HCT116 (cell line): ENCODE measurements around the gene TMEM208. TPM values are rescaled to one million over a fixed set of nuclear protein-coding genes. Genes with fewer than 3 reads are reported as not detected.
A peak's percentile ranks its signal among the peaks of the same experiment; 100 is the strongest.

ENCODE experiments used
- ATAC-seq: fragments of 200-7000 bp; cut with Tn5 transposase; 2 replicates; pipeline ENCODE4 v1.9.1; 2020; ENCODE audit warnings: mild to moderate bottlenecking, moderate library complexity
- BruUV-seq: library from RNA; stranded (reverse); fragments of 400-500 nt; replicated peaks from 2 replicates; lab custom pipeline; 2021; lab: Mats Ljungman, UMichigan
- CTCF ChIA-PET: fragments of 300-600 bp; sonication (Branson Sonifier 250); formaldehyde crosslinking; loops from one replicate; lab custom pipeline; 2021; ENCODE audit warnings: antibody characterized with exemption; lab: Charles Lee
- POLR2A ChIA-PET: fragments of 300-600, 350-600 bp; sonication (Branson Sonifier 250); formaldehyde crosslinking; loops from one replicate; lab custom pipeline; 2021; ENCODE audit warnings: antibody characterized with exemption; lab: Charles Lee
- RAD21 ChIA-PET, 2 experiments: fragments of 300-600 bp; sonication (Branson Sonifier 250); formaldehyde crosslinking; loops; one replicate each; lab custom pipeline; 2023; ENCODE audit warnings: low total read pairs in 2 of 2; ENCODE audit not compliant: uncharacterized antibody in 2 of 2, unreplicated experiment in 2 of 2, low non-redundant PET in 1 of 2; lab: Charles Lee
- DNase-seq: peaks from one replicate; pipeline ENCODE4 v3.0.0-alpha.2; 2010; ENCODE audit warnings: low read depth, low spot score
- H2AFZ ChIP-seq: fragments of 200-600 bp; shearing (Covaris generic), sonication (generic); 2 replicates; pipeline ENCODE4 v1.6.1; 2017; ENCODE audit warnings: low read depth, mixed run types, mixed read lengths, antibody characterized with exemption, low read length; ENCODE audit not compliant: poor library complexity, severe bottlenecking
- H3K27ac ChIP-seq: 2 replicates; pipeline ENCODE4 v1.5.1; 2012; ENCODE audit warnings: low read depth, low read length
- H3K27me3 ChIP-seq: fragments of 200-600 bp; sonication (generic); 2 replicates; pipeline ENCODE4 v1.6.1; 2016; ENCODE audit warnings: mixed run types, low read length, mixed read lengths; ENCODE audit not compliant: insufficient read depth
- H3K36me3 ChIP-seq, 2 experiments: fragments of 200-500 bp in 1 of 2; fragments of 200-600 bp in 1 of 2; sonication (Bioruptor generic) in 1 of 2; sonication (generic) in 1 of 2; 2 replicates each; pipeline versions ENCODE4 v1.5.1 to v1.6.1; 2014 to 2016; ENCODE audit warnings: low read length in 2 of 2, inconsistent platforms in 1 of 2, mixed read lengths in 1 of 2, mixed run types in 1 of 2; ENCODE audit not compliant: insufficient read depth in 2 of 2, control insufficient read depth in 1 of 2
- H3K4me1 ChIP-seq, 2 experiments: fragments of 200-600 bp in 1 of 2; sonication (generic) in 1 of 2; 2 replicates each; pipeline versions ENCODE4 v1.5.1 to v1.6.1; 2012 to 2017; ENCODE audit warnings: low read length in 2 of 2, inconsistent platforms in 1 of 2, mild to moderate bottlenecking in 1 of 2, mixed read lengths in 1 of 2, mixed run types in 1 of 2, moderate library complexity in 1 of 2; ENCODE audit not compliant: insufficient read depth in 2 of 2, control insufficient read depth in 1 of 2
- H3K4me2 ChIP-seq: fragments of 200-600 bp; sonication (generic); 2 replicates; pipeline ENCODE4 v1.6.1; 2017; ENCODE audit warnings: mixed run types, low read length, mixed read lengths
- H3K4me3 ChIP-seq, 2 experiments: fragments of 200-600 bp in 1 of 2; sonication (generic) in 1 of 2; replicated peaks in 1 of 2; 2 replicates each; pipeline ENCODE4 v1.5.1; 2011 to 2016; ENCODE audit warnings: low read length in 2 of 2, control low read depth in 1 of 2, low read depth in 1 of 2, mild to moderate bottlenecking in 1 of 2, mixed read lengths in 1 of 2, mixed run types in 1 of 2
- H3K79me2 ChIP-seq: fragments of 200-600 bp; sonication (generic); 2 replicates; pipeline ENCODE4 v1.6.1; 2017; ENCODE audit warnings: mild to moderate bottlenecking, mixed run types, low read length, moderate library complexity, mixed read lengths; ENCODE audit not compliant: insufficient read depth
- H3K9ac ChIP-seq: fragments of 200-600 bp; sonication (generic); 2 replicates; pipeline ENCODE4 v1.6.1; 2016; ENCODE audit warnings: low read length, mixed read lengths
- H3K9me2 ChIP-seq: fragments of 200-600 bp; sonication (generic), shearing (Covaris generic); 2 replicates; pipeline ENCODE4 v1.6.1; 2017; ENCODE audit warnings: mixed run types, mild to moderate bottlenecking, moderate library complexity; ENCODE audit not compliant: insufficient read depth
- H3K9me3 ChIP-seq, 2 experiments: fragments of 200-500 bp in 1 of 2; fragments of 200-600 bp in 1 of 2; sonication (Bioruptor generic) in 1 of 2; sonication (generic) in 1 of 2; 2 replicates each; pipeline ENCODE4 v1.6.1; 2014 to 2017; ENCODE audit warnings: low read length in 2 of 2, mixed read lengths in 2 of 2, inconsistent platforms in 1 of 2, low read depth in 1 of 2, mild to moderate bottlenecking in 1 of 2, mixed run types in 1 of 2, moderate library complexity in 1 of 2; ENCODE audit not compliant: control insufficient read depth in 1 of 2, insufficient read depth in 1 of 2
- H4K20me1 ChIP-seq: fragments of 200-600 bp; sonication (generic), shearing (Covaris generic); 2 replicates; pipeline ENCODE4 v1.6.1; 2017; ENCODE audit warnings: mixed run types, mild to moderate bottlenecking, moderate library complexity; ENCODE audit not compliant: insufficient read depth
- CEBPB ChIP-seq: IDR thresholded peaks from 2 replicates; pipeline ENCODE4 v1.6.1; 2012; ENCODE audit warnings: low read depth
- FOSL1 ChIP-seq: IDR thresholded peaks from 2 replicates; pipeline ENCODE4 v1.6.1; 2012; ENCODE audit warnings: low read depth
- JUND ChIP-seq: IDR thresholded peaks from 2 replicates; pipeline ENCODE4 v1.6.1; 2012
- POLR2AphosphoS5 ChIP-seq: IDR thresholded peaks from 2 replicates; pipeline ENCODE4 v1.6.1; 2011; ENCODE audit warnings: mild to moderate bottlenecking, low read depth, low read length, moderate library complexity
- RAD21 ChIP-seq: IDR thresholded peaks from 2 replicates; pipeline ENCODE4 v1.6.1; 2012; ENCODE audit warnings: low read depth, mild to moderate bottlenecking
- ZFX ChIP-seq: fragments of 450-650 bp; IDR thresholded peaks from 2 replicates; pipeline ENCODE4 v1.6.1; 2017
- ZNF274 ChIP-seq: fragments of 200-500 bp; sonication (Bioruptor generic); IDR thresholded peaks from 2 replicates; pipeline ENCODE4 v1.6.1; 2014; ENCODE audit warnings: mild to moderate bottlenecking, low read depth, low read length, inconsistent platforms
- intact Hi-C: fragments of 100-400 bp; cut with micrococcal nuclease; formaldehyde crosslinking; loops from 2 replicates; pipeline ENCODE4 v1.10.0; 2022
- total RNA-seq: library from RNA; stranded (reverse); gene quantifications from one replicate; pipeline ENCODE4 v1.2.1, GENCODE V29; 2021; ENCODE audit not compliant: unreplicated experiment

The TMEM208 gene
- total RNA-seq, 1 experiment from 2014 or later: 36.1 TPM

- Histone ChIP-seq H3K27me3 (no peaks in the 10 kb centered on the region), H3K79me2 (no peaks in the 10 kb centered on the region), H4K20me1 (no peaks in the 10 kb centered on the region)
- RAD21 ChIA-PET: no interaction called here
- TF ChIP-seq RAD21: no peak
- peak; percentile 30; the same call in 1 of the 2 replicates for TF ChIP-seq POLR2AphosphoS5
- TF ChIP-seq, all 23 proteins: peak for 1
- ChIA-PET CTCF (interaction anchor here (1.8 kb wide), 1 partner anchor 9 kb away, joined by 7 read pairs; no protein-coding TSS in a partner anchor), POLR2A (interaction anchor here (0.8 kb wide), 1 partner anchor 9 kb away, joined by 5 read pairs; no protein-coding TSS in a partner anchor)
- Histone ChIP-seq H3K36me3 (peaks cover 3 to 7% of the 10 kb centered on the region in 2 experiments; a peak in 2 of 4 replicates), H3K9me2 (no peaks in the 10 kb centered on the region), H3K27ac (peak overlapping the region; percentile 40; the same call in 1 of the 2 replicates), H3K4me1 (peaks cover 11 to 25% of the 10 kb centered on the region in 2 experiments), H3K4me2 (peak overlapping the region; percentile 62), H2AFZ (no peak overlapping the region), H3K9ac (peak overlapping the region; percentile 32; the same call in 1 of the 2 replicates), H3K9me3 (no peaks in the 10 kb centered on the region), H3K4me3 (no peak overlapping the region)
- ATAC-seq (peak; percentile 69), DNase-seq (no peak)
- intact Hi-C loops: no loop called here
- BruUV-seq: no TSS peak
Observed at GRCh38 chr16:67207249-67208091, 19.5 kb upstream of the TMEM208 start.

DNA sequence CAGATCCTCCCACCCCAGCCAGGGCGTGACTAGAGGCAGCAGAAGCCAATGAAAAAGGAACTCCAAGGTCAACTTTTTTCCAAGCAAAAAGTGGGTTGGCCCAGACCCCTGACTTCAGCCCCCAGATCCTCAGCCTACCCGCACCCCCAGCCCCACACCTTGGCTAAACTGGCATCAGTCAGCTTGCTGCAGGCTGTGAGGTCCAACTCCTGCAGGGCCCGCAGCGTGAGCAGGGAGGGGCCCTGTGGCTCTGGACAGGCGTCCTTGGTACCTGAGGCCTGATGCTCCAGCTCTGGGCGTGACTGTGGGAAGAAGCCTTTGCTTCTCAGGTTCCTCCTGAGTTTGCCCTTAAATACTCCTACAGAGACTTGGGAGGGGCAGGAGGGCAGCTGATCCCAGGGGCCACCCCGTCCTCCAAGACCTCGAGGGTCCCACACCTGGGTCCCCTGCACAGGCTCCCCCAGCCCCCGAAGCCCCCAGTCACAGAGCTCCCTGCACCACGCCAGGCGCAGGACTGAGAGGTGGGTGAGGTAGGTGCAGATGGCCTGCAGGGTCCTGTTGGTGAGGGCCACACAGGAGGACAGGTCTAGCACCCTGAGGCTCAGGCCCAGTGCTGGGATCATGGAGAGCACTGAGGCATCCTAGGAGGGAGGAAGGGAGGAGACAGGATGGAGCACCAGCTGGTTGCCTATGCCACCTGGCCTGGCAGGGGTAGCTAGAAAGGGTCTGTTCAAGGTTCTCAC, 18.6 kb upstream of the TMEM208 start:
- no peaks in the 10 kb centered on the region for H4K20me1 ChIP-seq
- intact Hi-C loops: no loop called here
- peaks cover 0 to 5% of the 10 kb centered on the region in 2 experiments; a peak in 2 of 4 replicates for H3K36me3 ChIP-seq
- RAD21 ChIA-PET: no interaction called here
- no peaks in the 10 kb centered on the region for H3K79me2 ChIP-seq
- H3K4me2 ChIP-seq: peak overlapping the region; percentile 62
- no peak overlapping the region for H3K4me3 ChIP-seq
- no peak for TF ChIP-seq ZNF274
- TF ChIP-seq JUND: no peak
- TF ChIP-seq FOSL1: no peak
- TF ChIP-seq ZFX: no peak
- TF ChIP-seq CEBPB: no peak
- TF ChIP-seq, all 23 proteins: peak for 0
- no peak overlapping the region for H2AFZ ChIP-seq
- CTCF ChIA-PET: interaction anchor here (1.8 kb wide), 1 partner anchor 10 kb away, joined by 7 read pairs; no protein-coding TSS in a partner anchor
- peaks cover 11 to 32% of the 10 kb centered on the region in 2 experiments for H3K4me1 ChIP-seq
- DNase-seq (no peak), ATAC-seq (no peak)
- peak overlapping the region; percentile 40; the same call in 1 of the 2 replicates for H3K27ac ChIP-seq
- BruUV-seq: no TSS peak
- no peaks in the 10 kb centered on the region for H3K9me3 ChIP-seq
- POLR2A ChIA-PET: interaction anchor here (0.8 kb wide), 1 partner anchor 10 kb away, joined by 5 read pairs; no protein-coding TSS in a partner anchor
- peak overlapping the region; percentile 32; the same call in 1 of the 2 replicates for H3K9ac ChIP-seq
- H3K27me3 ChIP-seq: no peaks in the 10 kb centered on the region
- H3K9me2 ChIP-seq: no peaks in the 10 kb centered on the region
